ENCODE data around the gene TGM1. TPM values are rescaled to one million over a fixed set of nuclear protein-coding genes. Genes with fewer than 3 reads are reported as not detected.

Gene TGM1
- total RNA-seq, 2 donors from 2014 or later, result 0.14 to 1.7 TPM

- no peak for DNase-seq (ENCODE audit: low spot score)
- intact Hi-C loops (cut with DNase I), result loop anchor here in 1 of 2 donors (2.0 kb wide), 1 partner anchor 54 kb away; the partner anchor contains the start of gene TINF2
These were observed 33.6 kb upstream of the TGM1 start for GRCh38 chr14:24296341-24297157.

- no peak for DNase-seq (ENCODE audit: low spot score)
- intact Hi-C loops (cut with DNase I), result no loop called here
These were observed 30.5 kb upstream of the TGM1 start for GRCh38 chr14:24293525-24293924.

GRCh38 chr14:24292118-24292807 lies 29.3 kb upstream of the TGM1 start:
- intact Hi-C loops (cut with DNase I), result no loop called here
- no peak for DNase-seq (ENCODE audit: low spot score)

- DNase-seq (ENCODE audit: low spot score), result no peak
- intact Hi-C loops (cut with DNase I), result no loop called here
These were observed 28.6 kb upstream of the TGM1 start for GRCh38 chr14:24291446-24292117.

GRCh38 chr14:24290746-24291145 lies 27.8 kb upstream of the TGM1 start:
- no peak for DNase-seq (ENCODE audit: low spot score)
- intact Hi-C loops (cut with DNase I), result no loop called here

GRCh38 chr14:24289649-24290280 lies 26.8 kb upstream of the TGM1 start:
- intact Hi-C loops (cut with DNase I), result no loop called here
- DNase-seq (ENCODE audit: low spot score), result no peak

- intact Hi-C loops (cut with DNase I), result no loop called here
- no peak for DNase-seq (ENCODE audit: low spot score)
These were observed 24.0 kb upstream of the TGM1 start for GRCh38 chr14:24286996-24287395.

- DNase-seq (ENCODE audit: low spot score), result no peak
- intact Hi-C loops (cut with DNase I), result no loop called here
These were observed 22.4 kb upstream of the TGM1 start for GRCh38 chr14:24285351-24285750.

GRCh38 chr14:24284501-24285035 lies 21.6 kb upstream of the TGM1 start:
- intact Hi-C loops (cut with DNase I), result no loop called here
- no peak for DNase-seq (ENCODE audit: low spot score)

- DNase-seq (ENCODE audit: low spot score), result no peak
- intact Hi-C loops (cut with DNase I), result no loop called here
These were observed 21.0 kb upstream of the TGM1 start for GRCh38 chr14:24283796-24284460.

GRCh38 chr14:24282736-24283135 lies 19.8 kb upstream of the TGM1 start:
- intact Hi-C loops (cut with DNase I), result no loop called here
- no peak for DNase-seq (ENCODE audit: low spot score)

- no peak for DNase-seq (ENCODE audit: low spot score)
- intact Hi-C loops (cut with DNase I), result no loop called here
These were observed 18.7 kb upstream of the TGM1 start for GRCh38 chr14:24281636-24282035.

- no peak for DNase-seq (ENCODE audit: low spot score)
- intact Hi-C loops (cut with DNase I), result no loop called here
These were observed 18.0 kb upstream of the TGM1 start for GRCh38 chr14:24280797-24281460.

- intact Hi-C loops (cut with DNase I), result no loop called here
- DNase-seq (ENCODE audit: low spot score), result no peak
These were observed 16.6 kb upstream of the TGM1 start for GRCh38 chr14:24279301-24280186.

GRCh38 chr14:24278424-24278823 lies 15.4 kb upstream of the TGM1 start:
- DNase-seq (ENCODE audit: low spot score), result no peak
- intact Hi-C loops (cut with DNase I), result no loop called here

- intact Hi-C loops (cut with DNase I), result no loop called here
- DNase-seq (ENCODE audit: low spot score), result no peak
These were observed 14.8 kb upstream of the TGM1 start for GRCh38 chr14:24277606-24278321.

- intact Hi-C loops (cut with DNase I), result no loop called here
- DNase-seq (ENCODE audit: low spot score), result no peak
These were observed 14.1 kb upstream of the TGM1 start for GRCh38 chr14:24277071-24277470.
